Neuronal stem cell (in vitro differentiated cells): ENCODE results near the gene SPATA4.
A peak's percentile ranks its signal among the peaks of the same experiment; 100 is the strongest.

Experiments used
- DNase-seq: peaks from one replicate; pipeline ENCODE4 v3.0.0-alpha.2; 2013; ENCODE audit warnings: low spot score
- H2AFZ ChIP-seq: one replicate; pipeline ENCODE4 v1.6.1; 2013; ENCODE audit warnings: mild to moderate bottlenecking, low read length, inconsistent platforms
- H2AK5ac ChIP-seq: 2 replicates; pipeline ENCODE4 v1.6.1; 2013; ENCODE audit warnings: low read depth, mild to moderate bottlenecking, inconsistent platforms, low read length, moderate library complexity, mixed read lengths
- H2BK120ac ChIP-seq: 2 replicates; pipeline ENCODE4 v1.6.1; 2013; ENCODE audit warnings: low read depth, mild to moderate bottlenecking, inconsistent platforms, low read length, moderate library complexity, mixed read lengths
- H2BK12ac ChIP-seq: one replicate; pipeline ENCODE4 v1.6.1; 2013; ENCODE audit warnings: low read length, inconsistent platforms
- H2BK15ac ChIP-seq: 2 replicates; pipeline ENCODE4 v1.6.1; 2013; ENCODE audit warnings: mild to moderate bottlenecking, low read length, inconsistent platforms, mixed read lengths
- H2BK5ac ChIP-seq: one replicate; pipeline ENCODE4 v1.6.1; 2013; ENCODE audit warnings: inconsistent platforms, mild to moderate bottlenecking, low read length, moderate library complexity
- H3K14ac ChIP-seq: one replicate; pipeline ENCODE4 v1.6.1; 2013; ENCODE audit warnings: low read length, inconsistent platforms
- H3K18ac ChIP-seq: 2 replicates; pipeline ENCODE4 v1.6.1; 2013; ENCODE audit warnings: low read length, inconsistent platforms
- H3K23ac ChIP-seq: 2 replicates; pipeline ENCODE4 v1.6.1; 2013; ENCODE audit warnings: low read depth, mild to moderate bottlenecking, mixed read lengths, low read length, inconsistent platforms; ENCODE audit not compliant: poor library complexity
- H3K27ac ChIP-seq: replicated peaks from 3 replicates; pipeline ENCODE4 v1.5.1; 2013; ENCODE audit warnings: low read length, inconsistent platforms
- H3K27me3 ChIP-seq, 3 experiments: 2 replicates each; pipeline ENCODE4 v1.6.1; 2013; ENCODE audit warnings: low read length in 3 of 3, mild to moderate bottlenecking in 2 of 3, inconsistent platforms in 1 of 3, low read depth in 1 of 3, mixed read lengths in 1 of 3, moderate library complexity in 1 of 3; ENCODE audit not compliant: control insufficient read depth in 3 of 3, insufficient read depth in 3 of 3
- H3K36me3 ChIP-seq, 2 donors: replicated peaks in 1 of 2; 2 replicates each; pipeline ENCODE4 v1.6.1; 2013; ENCODE audit warnings: low read length in 2 of 2; ENCODE audit not compliant: control insufficient read depth in 2 of 2, insufficient read depth in 2 of 2
- H3K4ac ChIP-seq: 2 replicates; pipeline ENCODE4 v1.6.1; 2013; ENCODE audit warnings: inconsistent platforms, mild to moderate bottlenecking, low read length, moderate library complexity
- H3K4me1 ChIP-seq, 2 donors: 1 replicate in 1 of 2; 2 replicates in 1 of 2; pipeline ENCODE4 v1.6.1; 2013; ENCODE audit warnings: low read length in 2 of 2, low read depth in 1 of 2; ENCODE audit not compliant: control insufficient read depth in 2 of 2, insufficient read depth in 1 of 2
- H3K4me2 ChIP-seq: one replicate; pipeline ENCODE4 v1.6.1; 2013; ENCODE audit warnings: mild to moderate bottlenecking, low read length, inconsistent platforms; ENCODE audit not compliant: insufficient read depth, poor library complexity, severe bottlenecking
- H3K4me3 ChIP-seq, 2 donors: 2 replicates each; pipeline ENCODE4 v1.5.1; 2013; ENCODE audit warnings: low read length in 2 of 2, mild to moderate bottlenecking in 2 of 2, inconsistent platforms in 1 of 2, moderate library complexity in 1 of 2
- H3K79me1 ChIP-seq: one replicate; pipeline ENCODE4 v1.6.1; 2013; ENCODE audit warnings: low read depth, mild to moderate bottlenecking, inconsistent platforms, low read length, moderate library complexity
- H3K9ac ChIP-seq: one replicate; pipeline ENCODE4 v1.6.1; 2013; ENCODE audit warnings: mild to moderate bottlenecking, low read depth, low read length, inconsistent platforms; ENCODE audit not compliant: poor library complexity
- H3K9me3 ChIP-seq, 2 donors: replicated peaks in 1 of 2; 2 replicates each; pipeline versions ENCODE3 to v1.6.1; 2013; ENCODE audit warnings: low read length in 2 of 2, mild to moderate bottlenecking in 2 of 2, inconsistent platforms in 1 of 2, low read depth in 1 of 2, mixed read lengths in 1 of 2, moderate library complexity in 1 of 2; ENCODE audit not compliant: control insufficient read depth in 2 of 2, insufficient read depth in 1 of 2
- H4K8ac ChIP-seq: one replicate; pipeline ENCODE4 v1.6.1; 2013; ENCODE audit warnings: low read depth, mild to moderate bottlenecking, inconsistent platforms, low read length, moderate library complexity
- H4K91ac ChIP-seq: one replicate; pipeline ENCODE4 v1.6.1; 2013; ENCODE audit warnings: low read length, low read depth, mild to moderate bottlenecking, inconsistent platforms; ENCODE audit not compliant: poor library complexity
- WGBS, 2 donors: extraction: QIAGEN DNeasy Blood & Tissue Kit; methylation state at CpG; one replicate each; pipeline ENCODE4 v1.1.7; 2013; ENCODE audit warnings: missing lambda C conversion rate in 2 of 2, mixed read lengths in 1 of 2; ENCODE audit not compliant: insufficient read length in 2 of 2, insufficient replicate concordance in 1 of 2; ENCODE audit errors: extremely low coverage in 2 of 2; 5-methylcytosine and 5-hydroxymethylcytosine counted together

SPATA4 gene

GRCh38 chr4:176207839-176208238, 12.5 kb upstream of the SPATA4 start:
- no peak overlapping the region for H2BK5ac ChIP-seq
- H3K27me3 ChIP-seq, result no peaks in the 10 kb centered on the region
- no peak overlapping the region for H3K4ac ChIP-seq
- H2AFZ ChIP-seq, result no peak overlapping the region
- H3K4me2 ChIP-seq, result no peak overlapping the region
- H4K91ac ChIP-seq, result no peak overlapping the region
- no peak overlapping the region for H3K9ac ChIP-seq
- no peak for DNase-seq
- H4K8ac ChIP-seq, result no peak overlapping the region
- H3K79me1 ChIP-seq, result no peaks in the 10 kb centered on the region
- H3K27ac ChIP-seq, result no peak overlapping the region
- no peaks in the 10 kb centered on the region for H3K36me3 ChIP-seq
- no peak overlapping the region for H2BK15ac ChIP-seq
- H3K4me3 ChIP-seq, result no peak overlapping the region
- no peak overlapping the region for H3K14ac ChIP-seq
- no peak overlapping the region for H2BK12ac ChIP-seq
- peaks cover 2 to 12% of the 10 kb centered on the region in 2 donors for H3K9me3 ChIP-seq
- no peak overlapping the region for H3K23ac ChIP-seq
- H2AK5ac ChIP-seq, result no peak overlapping the region
- no peak overlapping the region for H3K18ac ChIP-seq
- H3K4me1 ChIP-seq, result peaks cover 4 to 11% of the 10 kb centered on the region in 2 donors
- WGBS, 2 donors, result no CpG with 5 or more reads among the region's 5 CpGs
- no peak overlapping the region for H2BK120ac ChIP-seq

GRCh38 chr4:176205299-176205698, 9.9 kb upstream of the SPATA4 start:
- H4K8ac ChIP-seq, result no peak overlapping the region
- H3K4me3 ChIP-seq, result no peak overlapping the region
- no peak overlapping the region for H3K23ac ChIP-seq
- H2BK12ac ChIP-seq, result no peak overlapping the region
- no peak overlapping the region for H3K14ac ChIP-seq
- WGBS, 2 donors, result no CpG with 5 or more reads among the region's 4 CpGs
- no peak for DNase-seq
- no peaks in the 10 kb centered on the region for H3K27me3 ChIP-seq
- no peak overlapping the region for H3K9ac ChIP-seq
- H3K4me1 ChIP-seq, result peaks cover 4 to 11% of the 10 kb centered on the region in 2 donors
- H2AFZ ChIP-seq, result peak overlapping the region; percentile 17
- H3K27ac ChIP-seq, result no peak overlapping the region
- H2BK15ac ChIP-seq, result no peak overlapping the region
- no peaks in the 10 kb centered on the region for H3K36me3 ChIP-seq
- H2AK5ac ChIP-seq, result no peak overlapping the region
- H3K9me3 ChIP-seq, result peaks cover 0 to 12% of the 10 kb centered on the region in 2 donors
- H3K4me2 ChIP-seq, result no peak overlapping the region
- no peak overlapping the region for H2BK5ac ChIP-seq
- H2BK120ac ChIP-seq, result no peak overlapping the region
- no peak overlapping the region for H3K18ac ChIP-seq
- no peak overlapping the region for H3K4ac ChIP-seq
- no peaks in the 10 kb centered on the region for H3K79me1 ChIP-seq
- H4K91ac ChIP-seq, result no peak overlapping the region

GRCh38 chr4:176198316-176198903, 3.0 kb upstream of the SPATA4 start:
- H4K91ac ChIP-seq, result no peak overlapping the region
- no peaks in the 10 kb centered on the region for H3K36me3 ChIP-seq
- no peak overlapping the region for H2BK120ac ChIP-seq
- no peak overlapping the region for H4K8ac ChIP-seq
- no peak overlapping the region for H2BK5ac ChIP-seq
- no peak for DNase-seq
- WGBS, 2 donors, result no CpG with 5 or more reads among the region's 8 CpGs
- no peaks in the 10 kb centered on the region for H3K27me3 ChIP-seq
- H3K23ac ChIP-seq, result no peak overlapping the region
- H3K14ac ChIP-seq, result no peak overlapping the region
- peaks cover 0 to 3% of the 10 kb centered on the region in 2 donors for H3K4me1 ChIP-seq
- H2BK15ac ChIP-seq, result no peak overlapping the region
- no peak overlapping the region for H2AFZ ChIP-seq
- H3K4me2 ChIP-seq, result no peak overlapping the region
- no peak overlapping the region for H3K18ac ChIP-seq
- H3K4me3 ChIP-seq, result no peak overlapping the region
- no peak overlapping the region for H3K9ac ChIP-seq
- no peak overlapping the region for H2BK12ac ChIP-seq
- H3K79me1 ChIP-seq, result no peaks in the 10 kb centered on the region
- no peak overlapping the region for H3K27ac ChIP-seq
- no peaks in the 10 kb centered on the region for H3K9me3 ChIP-seq
- no peak overlapping the region for H2AK5ac ChIP-seq
- no peak overlapping the region for H3K4ac ChIP-seq

GRCh38 chr4:176193938-176194337, 1.4 kb downstream of the SPATA4 start:
- Histone ChIP-seq H3K36me3 (no peaks in the 10 kb centered on the region), H4K91ac (no peak overlapping the region), H3K9ac (no peak overlapping the region), H3K18ac (no peak overlapping the region), H2AK5ac (no peak overlapping the region), H3K4me2 (no peak overlapping the region), H2BK15ac (no peak overlapping the region), H3K4me3 (no peak overlapping the region), H3K23ac (no peak overlapping the region), H2BK120ac (no peak overlapping the region), H3K79me1 (no peaks in the 10 kb centered on the region), H4K8ac (no peak overlapping the region), H3K27me3 (no peaks in the 10 kb centered on the region), H3K9me3 (no peaks in the 10 kb centered on the region), H2BK12ac (no peak overlapping the region), H2AFZ (peak overlapping the region; percentile 31), H3K4ac (no peak overlapping the region), H3K4me1 (no peaks in the 10 kb centered on the region), H3K27ac (no peak overlapping the region), H2BK5ac (no peak overlapping the region), H3K14ac (no peak overlapping the region)
- DNase-seq, result no peak
- no CpG with 5 or more reads among the region's 3 CpGs for WGBS, 2 donors
